Measurements from ENCODE around the gene GAS7. TPM values are rescaled to one million over a fixed set of nuclear protein-coding genes. Genes with fewer than 3 reads are reported as not detected.

Gene GAS7
- total RNA-seq, 1 experiment from 2014 or later = 4.1 TPM

- Histone ChIP-seq H3K79me2 (ENCODE audit: insufficient read depth, low read length) (no peaks in the 10 kb centered on the region), H3K4me3 (replicated peaks in 1 of 2; ENCODE audit: low read depth in 1 of 2, low read length in 2 of 2) (no peak overlapping the region), H3K36me3 (ENCODE audit: control insufficient read depth in 1 of 2, insufficient read depth in 2 of 2, low read length in 2 of 2) (no peaks in the 10 kb centered on the region), H3K9ac (ENCODE audit: low read length) (no peak overlapping the region), H3K27ac (ENCODE audit: low read depth, low read length) (no peak overlapping the region), H3K4me1 (ENCODE audit: control insufficient read depth in 1 of 2, insufficient read depth in 2 of 2, low read length in 2 of 2) (no peaks in the 10 kb centered on the region), H3K9me3 (ENCODE audit: control insufficient read depth in 1 of 2, insufficient read depth in 1 of 2, low read depth in 1 of 2, low read length in 2 of 2) (no peaks in the 10 kb centered on the region), H3K9me2 (ENCODE audit: insufficient read depth) (no peaks in the 10 kb centered on the region), H3K27me3 (ENCODE audit: insufficient read depth, low read length) (no peaks in the 10 kb centered on the region), H3K4me2 (ENCODE audit: low read length) (no peak overlapping the region), H2AFZ (ENCODE audit: low read depth, low read length, poor library complexity, severe bottlenecking) (no peak overlapping the region), H4K20me1 (ENCODE audit: insufficient read depth) (no peaks in the 10 kb centered on the region)
- ChIA-PET RAD21 (ENCODE audit: low non-redundant PET in 1 of 2, low total read pairs in 2 of 2, uncharacterized antibody in 2 of 2, unreplicated experiment in 2 of 2) (no interaction called here), CTCF (interaction anchor here (0.8 kb wide), 1 partner anchor 632 kb away, joined by 4 read pairs; no protein-coding TSS in a partner anchor), POLR2A (no interaction called here)
- TF ChIP-seq ZBTB33 (IDR thresholded peaks at IDR 0.05; ENCODE audit: extremely low read depth, insufficient replicate concordance, low read length) (no peak), ELF1 (IDR thresholded peaks at IDR 0.05; ENCODE audit: borderline replicate concordance, low read depth) (no peak), POLR2A (IDR thresholded peaks at IDR 0.05; ENCODE audit: borderline replicate concordance, extremely low read depth, insufficient read depth, insufficient read length) (no peak), TCF7L2 (IDR thresholded peaks at IDR 0.05; ENCODE audit: borderline replicate concordance, extremely low read depth, insufficient read depth, insufficient read length) (no peak), CEBPB (IDR thresholded peaks at IDR 0.05; ENCODE audit: low read depth) (no peak), RAD21 (IDR thresholded peaks at IDR 0.05; ENCODE audit: low read depth) (no peak), EZH2phosphoT487 (IDR thresholded peaks at IDR 0.05; ENCODE audit: borderline replicate concordance) (no peak), EZH2 (IDR thresholded peaks at IDR 0.05) (no peak), ATF3 (IDR thresholded peaks at IDR 0.05) (no peak)
- ATAC-seq = no peak
- BruUV-seq (replicated peaks) = no TSS peak
- DNase-seq (ENCODE audit: low read depth, low spot score) = no peak
- intact Hi-C loops (cut with micrococcal nuclease) = no loop called here
These were observed 212.8 kb downstream of the GAS7 start for GRCh38 chr17:9985646-9986045.

All from HCT116 (cell line).